H1 (cell line): ENCODE data around the gene NMNAT3. TPM values are rescaled to one million over a fixed set of nuclear protein-coding genes. Genes with fewer than 3 reads are reported as not detected.

Source experiments
- EP300 ChIP-seq, 2 experiments: IDR thresholded peaks; 1 replicate in 1 of 2; 2 replicates in 1 of 2; pipeline ENCODE4 v1.6.1; 2011 to 2012; ENCODE audit warnings: low read depth in 2 of 2, low read length in 2 of 2, mild to moderate bottlenecking in 2 of 2, borderline replicate concordance in 1 of 2, inconsistent platforms in 1 of 2, moderate library complexity in 1 of 2
- KDM1A ChIP-seq: fragments of 200-600, 300-600 bp; sonication (generic); IDR thresholded peaks from 2 replicates; pipeline ENCODE4 v1.7.1; 2016; ENCODE audit warnings: mild to moderate bottlenecking, low read length, borderline replicate concordance
- NRF1 ChIP-seq: IDR thresholded peaks from 2 replicates; pipeline ENCODE4 v1.6.1; 2011; ENCODE audit warnings: mild to moderate bottlenecking, low read depth, low read length, improper control_type of control experiment
- polyA plus RNA-seq, 7 experiments: library from polyadenylated mRNA; depleted of rRNA in 3 of 7; stranded (reverse) in 5 of 7; unstranded in 2 of 7; fragments of >200 nt in 5 of 7; fragments of 200-250 nt in 2 of 7; gene quantifications; 1 replicate in 5 of 7; 2 replicates in 1 of 7; 4 replicates in 1 of 7; pipeline versions ENCODE4 v1.2.1 to v1.2.3, GENCODE V29; 2011 to 2013; ENCODE audit warnings: missing spikeins in 2 of 7, mixed read lengths in 2 of 7
- total RNA-seq: library from RNA; stranded (reverse); fragmentation: NEBNext Ultra II Directional; extraction: Animal tissue kit (Norgen Biotek cat#: 25700); gene quantifications from 2 replicates; pipeline ENCODE4 v1.2.1, GENCODE V29; 2021
- TF ChIP-seq, protein P1 (sequence below): IDR thresholded peaks from 2 replicates; pipeline ENCODE4 v1.6.1; 2011; ENCODE audit warnings: low read length, improper control_type of control experiment

The NMNAT3 gene
- total and polyA plus RNA-seq, 2 of the 8 experiments (the other 6 are each of a cell fraction or from before 2014, with no cell fraction given), result 4.2 to 4.3 TPM

DNA sequence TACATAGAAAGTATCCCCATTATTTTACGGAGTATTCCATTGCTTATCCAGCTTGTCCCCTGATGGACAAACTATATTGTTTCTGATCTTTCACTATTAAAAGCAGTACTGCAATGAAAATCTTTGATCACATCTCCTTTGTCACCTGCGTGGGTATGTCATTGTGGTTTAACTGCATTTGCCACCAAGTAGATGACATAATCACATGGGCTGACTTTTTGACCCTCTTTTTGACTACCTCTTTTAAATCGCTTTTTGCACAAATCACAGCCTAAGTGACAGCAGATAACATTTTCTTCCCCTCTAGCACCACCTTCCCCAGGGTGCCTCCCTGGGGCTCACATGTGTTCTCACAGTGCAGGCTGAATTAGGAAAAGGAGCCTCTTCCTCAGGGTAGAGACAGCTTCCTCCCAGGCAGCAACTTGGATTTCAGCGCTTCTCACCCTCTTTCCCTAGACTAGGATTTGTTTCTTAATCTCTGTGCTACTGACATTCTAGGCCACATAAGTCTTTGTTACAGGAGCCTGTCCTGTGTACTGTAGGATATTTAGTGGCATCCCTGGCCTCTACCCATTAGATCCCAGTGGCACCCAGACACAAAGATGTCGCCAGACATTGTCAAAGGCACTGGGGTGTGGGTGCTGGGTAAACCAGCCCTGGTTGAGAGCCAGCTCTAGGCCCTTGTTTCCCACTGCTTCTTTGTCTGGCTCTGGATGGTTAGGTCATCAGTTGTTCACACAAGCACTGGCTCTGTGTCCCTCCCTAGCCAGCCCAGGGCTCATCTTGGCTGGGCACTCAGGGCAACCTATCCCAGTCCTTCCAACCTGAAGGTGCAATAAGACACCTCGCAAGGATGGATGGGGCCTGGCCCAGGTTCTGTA lies 136.9 kb downstream of the NMNAT3 start (continued):
- TF ChIP-seq, protein P1, sequence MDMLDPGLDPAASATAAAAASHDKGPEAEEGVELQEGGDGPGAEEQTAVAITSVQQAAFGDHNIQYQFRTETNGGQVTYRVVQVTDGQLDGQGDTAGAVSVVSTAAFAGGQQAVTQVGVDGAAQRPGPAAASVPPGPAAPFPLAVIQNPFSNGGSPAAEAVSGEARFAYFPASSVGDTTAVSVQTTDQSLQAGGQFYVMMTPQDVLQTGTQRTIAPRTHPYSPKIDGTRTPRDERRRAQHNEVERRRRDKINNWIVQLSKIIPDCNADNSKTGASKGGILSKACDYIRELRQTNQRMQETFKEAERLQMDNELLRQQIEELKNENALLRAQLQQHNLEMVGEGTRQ, result no peak
- TF ChIP-seq EP300 (IDR thresholded peaks at IDR 0.05; ENCODE audit: borderline replicate concordance in 1 of 2, low read depth in 2 of 2, low read length in 2 of 2) (no peak), KDM1A (no peak), NRF1 (no peak)
- TF ChIP-seq, all 59 proteins: peak for 0
